Breast epithelium (tissue), 3 donors: ENCODE results near the gene SIRT3.

Experiments
- CTCF ChIP-seq, 3 donors: fragments of 450-650 bp; IDR thresholded peaks; one replicate each; pipeline ENCODE4 v1.5.1; 2016 to 2017; ENCODE audit warnings: antibody characterized with exemption in 3 of 3, mild to moderate bottlenecking in 3 of 3, moderate library complexity in 3 of 3
- POLR2A ChIP-seq: fragments of 450-650 bp; IDR thresholded peaks from one replicate; pipeline ENCODE4 v1.6.1; 2016; ENCODE audit warnings: antibody characterized with exemption, mild to moderate bottlenecking, moderate library complexity
- POLR2AphosphoS5 ChIP-seq, 3 donors: sonication (generic); formaldehyde crosslinking; IDR thresholded peaks; one replicate each; pipeline ENCODE4 v1.6.1; 2017; ENCODE audit warnings: antibody characterized with exemption in 3 of 3

- TF ChIP-seq CTCF (IDR thresholded peaks at IDR 0.05), result no peak
- no peak for TF ChIP-seq POLR2A
- TF ChIP-seq POLR2AphosphoS5 (IDR thresholded peaks at IDR 0.05), result no peak
These were observed 30.1 kb downstream of the SIRT3 start for GRCh38 chr11:206002-206384.
